Liver (tissue), 9 donors: Measurements from ENCODE around the gene FBLN1. TPM values are rescaled to one million over a fixed set of nuclear protein-coding genes. Genes with fewer than 3 reads are reported as not detected.

Experiments
- DNase-seq: peaks from one replicate; pipeline ENCODE4 v3.0.0-alpha.2; 2017; ENCODE audit warnings: low spot score
- H3K27ac ChIP-seq, 2 donors: one replicate each; pipeline ENCODE4 v1.7.0; 2013; ENCODE audit warnings: inconsistent platforms in 2 of 2, low read length in 2 of 2, control low read depth in 1 of 2, low read depth in 1 of 2, mild to moderate bottlenecking in 1 of 2
- H3K27me3 ChIP-seq, 4 donors: one replicate each; pipeline versions ENCODE4 v1.6.1 to v1.7.0; 2013; ENCODE audit warnings: low read length in 3 of 4, inconsistent platforms in 1 of 4, mild to moderate bottlenecking in 1 of 4, moderate library complexity in 1 of 4; ENCODE audit not compliant: control insufficient read depth in 4 of 4, insufficient read depth in 4 of 4
- H3K36me3 ChIP-seq, 4 donors: one replicate each; pipeline versions ENCODE4 v1.6.1 to v1.7.0; 2013; ENCODE audit warnings: low read length in 3 of 4, mild to moderate bottlenecking in 3 of 4, low read depth in 1 of 4, moderate library complexity in 1 of 4; ENCODE audit not compliant: control insufficient read depth in 4 of 4, insufficient read depth in 3 of 4
- H3K4me1 ChIP-seq, 4 donors: one replicate each; pipeline versions ENCODE4 v1.6.1 to v1.7.0; 2013; ENCODE audit warnings: low read length in 3 of 4, mild to moderate bottlenecking in 3 of 4, moderate library complexity in 1 of 4; ENCODE audit not compliant: control insufficient read depth in 4 of 4, insufficient read depth in 4 of 4
- H3K4me3 ChIP-seq, 3 donors: one replicate each; pipeline versions ENCODE4 v1.6.1 to v1.7.0; 2013; ENCODE audit warnings: low read length in 3 of 3, control low read depth in 1 of 3, low read depth in 1 of 3, mild to moderate bottlenecking in 1 of 3
- H3K9ac ChIP-seq, 2 donors: one replicate each; pipeline ENCODE4 v1.7.0; 2013; ENCODE audit warnings: low read length in 2 of 2, mild to moderate bottlenecking in 2 of 2, moderate library complexity in 2 of 2, control low read depth in 1 of 2, low read depth in 1 of 2
- H3K9me3 ChIP-seq, 4 donors: one replicate each; pipeline versions ENCODE4 v1.6.1 to v1.7.0; 2013; ENCODE audit warnings: low read length in 3 of 4; ENCODE audit not compliant: control insufficient read depth in 4 of 4
- CTCF ChIP-seq: fragments of 150-350 bp; IDR thresholded peaks from 2 replicates; pipeline ENCODE4 v1.5.1; 2017; ENCODE audit warnings: improper control_type of control experiment, low read depth, low read length; ENCODE audit not compliant: missing input control
- EGR1 ChIP-seq, 2 donors: IDR thresholded peaks; 2 replicates each; pipeline ENCODE4 v1.6.1; 2016 to 2018; ENCODE audit warnings: antibody characterized with exemption in 2 of 2, low read depth in 2 of 2
- FOXA1 ChIP-seq: IDR thresholded peaks from 2 replicates; pipeline ENCODE4 v1.6.1; 2016; ENCODE audit warnings: antibody characterized with exemption
- FOXA2 ChIP-seq: IDR thresholded peaks from 2 replicates; pipeline ENCODE4 v1.6.1; 2016; ENCODE audit warnings: antibody characterized with exemption
- GABPA ChIP-seq, 2 donors: IDR thresholded peaks in 1 of 2; conservative IDR thresholded peaks in 1 of 2; 2 replicates each; pipeline ENCODE4 v1.6.1; 2016; ENCODE audit warnings: antibody characterized with exemption in 2 of 2, mild to moderate bottlenecking in 1 of 2, moderate library complexity in 1 of 2
- HNF4A ChIP-seq, 2 donors: conservative IDR thresholded peaks; 2 replicates each; pipeline ENCODE4 v1.6.1; 2016; ENCODE audit warnings: antibody characterized with exemption in 2 of 2, mild to moderate bottlenecking in 2 of 2
- HNF4G ChIP-seq: IDR thresholded peaks from 2 replicates; pipeline ENCODE4 v1.6.1; 2016; ENCODE audit warnings: antibody characterized with exemption
- JUND ChIP-seq, 2 donors: IDR thresholded peaks; 2 replicates each; pipeline ENCODE4 v1.6.1; 2016; ENCODE audit warnings: antibody characterized with exemption in 2 of 2
- NR2F2 ChIP-seq: IDR thresholded peaks from 2 replicates; pipeline ENCODE4 v1.6.1; 2016; ENCODE audit warnings: antibody characterized with exemption
- RAD21 ChIP-seq, 2 donors: IDR thresholded peaks; 2 replicates each; pipeline ENCODE4 v1.6.1; 2016; ENCODE audit warnings: antibody characterized with exemption in 2 of 2, mild to moderate bottlenecking in 2 of 2
- RXRA ChIP-seq, 2 donors: IDR thresholded peaks; 2 replicates each; pipeline ENCODE4 v1.6.1; 2017 to 2018; ENCODE audit warnings: antibody characterized with exemption in 2 of 2, mild to moderate bottlenecking in 1 of 2
- SP1 ChIP-seq: IDR thresholded peaks from 2 replicates; pipeline ENCODE4 v1.6.1; 2018; ENCODE audit warnings: antibody characterized with exemption, mild to moderate bottlenecking
- YY1 ChIP-seq: IDR thresholded peaks from 2 replicates; pipeline ENCODE4 v1.6.1; 2016; ENCODE audit warnings: antibody characterized with exemption, mild to moderate bottlenecking
- ZBTB33 ChIP-seq: IDR thresholded peaks from 2 replicates; pipeline ENCODE4 v1.6.1; 2016; ENCODE audit warnings: antibody characterized with exemption
- WGBS: extraction: QIAGEN DNeasy Blood & Tissue Kit; methylation state at CpG from one replicate; pipeline ENCODE4 v1.1.7; 2013; 5-methylcytosine and 5-hydroxymethylcytosine counted together
- polyA plus RNA-seq, 2 donors: library from polyadenylated mRNA; stranded (reverse) in 1 of 2; unstranded in 1 of 2; fragments of 200-250 nt in 1 of 2; fragments of >200 nt in 1 of 2; fragmentation: Nextera tagmentation in 1 of 2; extraction: Ambion mirVana in 1 of 2; gene quantifications; one replicate each; pipeline versions ENCODE4 v1.2.1 to v1.2.3, GENCODE V29; 2013 to 2015
- total RNA-seq, 2 donors: library from RNA; depleted of rRNA; stranded (reverse); fragments of >200 nt; gene quantifications; one replicate each; pipeline ENCODE4 v1.2.3, GENCODE V29; 2014
- TF ChIP-seq, protein P1 (sequence below): IDR thresholded peaks from 2 replicates; pipeline ENCODE4 v1.6.1; 2016; ENCODE audit warnings: antibody characterized with exemption, mild to moderate bottlenecking
- TF ChIP-seq, protein P2 (sequence below): IDR thresholded peaks from 2 replicates; pipeline ENCODE4 v1.6.1; 2016; ENCODE audit warnings: antibody characterized with exemption
- TF ChIP-seq, protein P3 (sequence below): IDR thresholded peaks from 2 replicates; pipeline ENCODE4 v1.6.1; 2016; ENCODE audit warnings: antibody characterized with exemption
- donor health status: healthy.
- donor health status: healthy.
- donor health status: healthy.
- donor health status: healthy.
- donor health status: healthy.

FBLN1 gene
- total and polyA plus RNA-seq, 4 donors: 2.2 to 9.3 (median 6.3) TPM

GRCh38 chr22:45579806-45580725 is 77.4 kb downstream of the FBLN1 start:
- 88% methylated on average over 29 of the region's 29 CpGs for WGBS

GRCh38 chr22:45580726-45581381 is 78.2 kb downstream of the FBLN1 start:
- DNase-seq: no peak
- Histone ChIP-seq H3K4me3 (no peak overlapping the region), H3K9ac (no peak overlapping the region), H3K4me1 (peaks cover 0 to 3% (median 1%) of the 10 kb centered on the region in 4 donors), H3K27me3 (no peaks in the 10 kb centered on the region), H3K9me3 (no peaks in the 10 kb centered on the region), H3K36me3 (no peaks in the 10 kb centered on the region), H3K27ac (no peak overlapping the region)
- TF ChIP-seq CTCF: no peak
- no peak for TF ChIP-seq SP1
- TF ChIP-seq, protein P1, sequence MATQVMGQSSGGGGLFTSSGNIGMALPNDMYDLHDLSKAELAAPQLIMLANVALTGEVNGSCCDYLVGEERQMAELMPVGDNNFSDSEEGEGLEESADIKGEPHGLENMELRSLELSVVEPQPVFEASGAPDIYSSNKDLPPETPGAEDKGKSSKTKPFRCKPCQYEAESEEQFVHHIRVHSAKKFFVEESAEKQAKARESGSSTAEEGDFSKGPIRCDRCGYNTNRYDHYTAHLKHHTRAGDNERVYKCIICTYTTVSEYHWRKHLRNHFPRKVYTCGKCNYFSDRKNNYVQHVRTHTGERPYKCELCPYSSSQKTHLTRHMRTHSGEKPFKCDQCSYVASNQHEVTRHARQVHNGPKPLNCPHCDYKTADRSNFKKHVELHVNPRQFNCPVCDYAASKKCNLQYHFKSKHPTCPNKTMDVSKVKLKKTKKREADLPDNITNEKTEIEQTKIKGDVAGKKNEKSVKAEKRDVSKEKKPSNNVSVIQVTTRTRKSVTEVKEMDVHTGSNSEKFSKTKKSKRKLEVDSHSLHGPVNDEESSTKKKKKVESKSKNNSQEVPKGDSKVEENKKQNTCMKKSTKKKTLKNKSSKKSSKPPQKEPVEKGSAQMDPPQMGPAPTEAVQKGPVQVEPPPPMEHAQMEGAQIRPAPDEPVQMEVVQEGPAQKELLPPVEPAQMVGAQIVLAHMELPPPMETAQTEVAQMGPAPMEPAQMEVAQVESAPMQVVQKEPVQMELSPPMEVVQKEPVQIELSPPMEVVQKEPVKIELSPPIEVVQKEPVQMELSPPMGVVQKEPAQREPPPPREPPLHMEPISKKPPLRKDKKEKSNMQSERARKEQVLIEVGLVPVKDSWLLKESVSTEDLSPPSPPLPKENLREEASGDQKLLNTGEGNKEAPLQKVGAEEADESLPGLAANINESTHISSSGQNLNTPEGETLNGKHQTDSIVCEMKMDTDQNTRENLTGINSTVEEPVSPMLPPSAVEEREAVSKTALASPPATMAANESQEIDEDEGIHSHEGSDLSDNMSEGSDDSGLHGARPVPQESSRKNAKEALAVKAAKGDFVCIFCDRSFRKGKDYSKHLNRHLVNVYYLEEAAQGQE: no peak
- no peak for TF ChIP-seq NR2F2
- TF ChIP-seq JUND (IDR thresholded peaks at IDR 0.05): no peak
- TF ChIP-seq, protein P2, sequence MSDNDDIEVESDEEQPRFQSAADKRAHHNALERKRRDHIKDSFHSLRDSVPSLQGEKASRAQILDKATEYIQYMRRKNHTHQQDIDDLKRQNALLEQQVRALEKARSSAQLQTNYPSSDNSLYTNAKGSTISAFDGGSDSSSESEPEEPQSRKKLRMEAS: no peak
- no peak for TF ChIP-seq RXRA (IDR thresholded peaks at IDR 0.05)
- no peak for TF ChIP-seq FOXA2
- TF ChIP-seq HNF4G: no peak
- no peak for TF ChIP-seq ZBTB33
- no peak for TF ChIP-seq EGR1 (IDR thresholded peaks at IDR 0.05; ENCODE audit: low read depth in 2 of 2)
- TF ChIP-seq, protein P3, sequence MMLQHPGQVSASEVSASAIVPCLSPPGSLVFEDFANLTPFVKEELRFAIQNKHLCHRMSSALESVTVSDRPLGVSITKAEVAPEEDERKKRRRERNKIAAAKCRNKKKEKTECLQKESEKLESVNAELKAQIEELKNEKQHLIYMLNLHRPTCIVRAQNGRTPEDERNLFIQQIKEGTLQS: no peak
- no peak for TF ChIP-seq FOXA1
- TF ChIP-seq GABPA (IDR thresholded peaks at IDR 0.05 in 1 of 2, conservative IDR thresholded peaks at IDR 0.05 in 1 of 2): no peak
- no peak for TF ChIP-seq RAD21 (IDR thresholded peaks at IDR 0.05)
- no peak for TF ChIP-seq HNF4A (conservative IDR thresholded peaks at IDR 0.05)
- 88% methylated on average over 26 of the region's 26 CpGs for WGBS

More at GRCh38 chr22:45579806-45580725, 77.4 kb downstream of the FBLN1 start:
- Histone ChIP-seq H3K9ac (no peak overlapping the region), H3K9me3 (no peaks in the 10 kb centered on the region), H3K27ac (no peak overlapping the region), H3K27me3 (no peaks in the 10 kb centered on the region), H3K4me3 (no peak overlapping the region), H3K36me3 (no peaks in the 10 kb centered on the region), H3K4me1 (peaks cover 0 to 3% (median 1%) of the 10 kb centered on the region in 4 donors)
- TF ChIP-seq GABPA (IDR thresholded peaks at IDR 0.05 in 1 of 2, conservative IDR thresholded peaks at IDR 0.05 in 1 of 2) (no peak), NR2F2 (no peak), ZBTB33 (no peak), RXRA (IDR thresholded peaks at IDR 0.05) (no peak), HNF4G (no peak), YY1 (no peak), EGR1 (IDR thresholded peaks at IDR 0.05; ENCODE audit: low read depth in 2 of 2) (no peak), JUND (IDR thresholded peaks at IDR 0.05) (no peak)
- no peak for DNase-seq
